Progenitor cell of endocrine pancreas (in vitro differentiated cells): Measurements from ENCODE around the gene WNT7A. TPM values are rescaled to one million over a fixed set of nuclear protein-coding genes. Genes with fewer than 3 reads are reported as not detected.
"Not testable (repeated sequence)": the region's sequence is repeated elsewhere in the genome, so short reads cannot be mapped to it uniquely, and the experiment has no call there.

Source experiments
- DNase-seq: peaks from one replicate; pipeline ENCODE4 v3.0.0; 2021; ENCODE audit warnings: low spot score; ENCODE audit not compliant: unreplicated experiment
- H3K27ac Mint-ChIP-seq: 2 replicates; pipeline ENCODE4 v1.8.0; 2021; ENCODE audit warnings: mild to moderate bottlenecking, moderate library complexity, mixed read lengths
- H3K27me3 Mint-ChIP-seq: 2 replicates; pipeline ENCODE4 v1.8.0; 2021; ENCODE audit warnings: mixed read lengths
- H3K36me3 Mint-ChIP-seq: 2 replicates; pipeline ENCODE4 v1.8.0; 2022; ENCODE audit warnings: mixed read lengths; ENCODE audit not compliant: insufficient read depth
- H3K4me1 Mint-ChIP-seq: 2 replicates; pipeline ENCODE4 v1.8.0; 2021; ENCODE audit warnings: low read depth, mixed read lengths
- H3K4me3 Mint-ChIP-seq: 2 replicates; pipeline ENCODE4 v1.8.0; 2021; ENCODE audit warnings: low read depth, mild to moderate bottlenecking, moderate library complexity, mixed read lengths
- H3K9me3 Mint-ChIP-seq: 2 replicates; pipeline ENCODE4 v1.8.0; 2021; ENCODE audit warnings: low read depth, mixed read lengths
- total RNA-seq: library from RNA; stranded (reverse); gene quantifications from 2 replicates; pipeline ENCODE4 v1.2.1, GENCODE V29; 2021
- TF ChIP-seq, protein P1 (sequence below): fragments of 200-600 bp; sonication (generic); IDR thresholded peaks from one replicate; pipeline ENCODE4 v1.5.0; 2021; ENCODE audit warnings: antibody characterized with exemption, mild to moderate bottlenecking; ENCODE audit not compliant: unreplicated experiment

The WNT7A gene
- total RNA-seq, 1 donor from 2014 or later, result not detected

GRCh38 chr3:13857702-13858380 lies 22.0 kb downstream of the WNT7A start:
- no peaks in the 10 kb centered on the region for H3K36me3 Mint-ChIP-seq
- no peaks in the 10 kb centered on the region for H3K9me3 Mint-ChIP-seq
- H3K4me1 Mint-ChIP-seq, result no peaks in the 10 kb centered on the region
- H3K27me3 Mint-ChIP-seq, result peaks cover 50% of the 10 kb centered on the region
- H3K27ac Mint-ChIP-seq, result no peak overlapping the region
- TF ChIP-seq, protein P1, sequence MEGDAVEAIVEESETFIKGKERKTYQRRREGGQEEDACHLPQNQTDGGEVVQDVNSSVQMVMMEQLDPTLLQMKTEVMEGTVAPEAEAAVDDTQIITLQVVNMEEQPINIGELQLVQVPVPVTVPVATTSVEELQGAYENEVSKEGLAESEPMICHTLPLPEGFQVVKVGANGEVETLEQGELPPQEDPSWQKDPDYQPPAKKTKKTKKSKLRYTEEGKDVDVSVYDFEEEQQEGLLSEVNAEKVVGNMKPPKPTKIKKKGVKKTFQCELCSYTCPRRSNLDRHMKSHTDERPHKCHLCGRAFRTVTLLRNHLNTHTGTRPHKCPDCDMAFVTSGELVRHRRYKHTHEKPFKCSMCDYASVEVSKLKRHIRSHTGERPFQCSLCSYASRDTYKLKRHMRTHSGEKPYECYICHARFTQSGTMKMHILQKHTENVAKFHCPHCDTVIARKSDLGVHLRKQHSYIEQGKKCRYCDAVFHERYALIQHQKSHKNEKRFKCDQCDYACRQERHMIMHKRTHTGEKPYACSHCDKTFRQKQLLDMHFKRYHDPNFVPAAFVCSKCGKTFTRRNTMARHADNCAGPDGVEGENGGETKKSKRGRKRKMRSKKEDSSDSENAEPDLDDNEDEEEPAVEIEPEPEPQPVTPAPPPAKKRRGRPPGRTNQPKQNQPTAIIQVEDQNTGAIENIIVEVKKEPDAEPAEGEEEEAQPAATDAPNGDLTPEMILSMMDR, result no peak
- DNase-seq, result no peak
- H3K4me3 Mint-ChIP-seq, result no peak overlapping the region

DNA sequence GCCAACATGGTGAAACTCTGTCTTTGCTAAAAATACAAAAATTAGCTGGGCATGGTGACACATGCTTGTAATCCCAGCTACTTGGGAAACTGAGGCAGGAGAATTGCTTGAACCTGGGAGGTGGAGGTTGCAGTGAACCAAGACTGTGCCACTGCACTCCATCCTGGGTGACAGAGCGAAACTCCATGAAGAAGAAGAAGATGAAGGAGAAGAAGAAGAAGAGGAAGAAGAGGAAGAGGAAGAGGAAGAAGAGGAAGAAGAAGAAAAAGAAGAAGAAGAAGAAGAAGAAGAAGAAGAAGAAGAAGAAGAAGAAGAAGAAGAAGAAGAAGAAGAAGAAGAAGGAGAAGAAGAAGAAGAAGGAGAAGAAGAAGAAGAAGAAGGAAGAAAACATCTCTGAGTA lies 23.2 kb downstream of the WNT7A start:
- DNase-seq, H3K4me1 Mint-ChIP-seq, H3K27ac Mint-ChIP-seq, H3K36me3 Mint-ChIP-seq, H3K9me3 Mint-ChIP-seq, H3K4me3 Mint-ChIP-seq: not testable (repeated sequence)
- peaks cover 40% of the 10 kb centered on the region for H3K27me3 Mint-ChIP-seq

DNA sequence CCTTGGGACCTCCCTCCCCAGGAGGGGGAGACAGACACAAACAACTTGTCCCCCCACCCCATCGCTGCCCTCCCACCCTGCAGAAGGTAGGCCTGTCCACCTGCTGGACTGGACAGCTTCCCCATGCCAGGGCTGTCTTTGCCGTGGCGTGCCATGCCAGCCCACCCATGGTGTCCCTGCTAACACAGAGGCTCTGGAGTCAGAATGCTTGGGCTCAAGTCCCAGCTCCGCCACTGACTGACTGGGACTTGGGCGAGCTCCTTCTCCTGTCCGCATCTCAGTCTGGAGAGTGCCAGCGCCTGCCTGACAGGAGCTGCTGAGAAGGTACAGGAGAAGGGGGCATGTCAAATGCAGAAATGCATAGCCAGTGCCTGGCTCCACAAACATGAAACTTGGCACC lies 23.9 kb downstream of the WNT7A start:
- no peak for DNase-seq
- Mint-ChIP-seq H3K36me3 (no peaks in the 10 kb centered on the region), H3K27ac (no peak overlapping the region), H3K9me3 (no peaks in the 10 kb centered on the region), H3K4me1 (no peaks in the 10 kb centered on the region), H3K27me3 (peaks cover 40% of the 10 kb centered on the region), H3K4me3 (no peak overlapping the region)
- TF ChIP-seq, protein P1, result no peak

- TF ChIP-seq, protein P1, result no peak
- Mint-ChIP-seq H3K27me3 (peaks cover 36% of the 10 kb centered on the region), H3K36me3 (no peaks in the 10 kb centered on the region), H3K4me1 (peaks cover 2% of the 10 kb centered on the region), H3K9me3 (no peaks in the 10 kb centered on the region), H3K4me3 (no peak overlapping the region), H3K27ac (no peak overlapping the region)
- no peak for DNase-seq
Measured at GRCh38 chr3:13854492-13854891, 25.4 kb downstream of the WNT7A start.

GRCh38 chr3:13853978-13854296 lies 25.9 kb downstream of the WNT7A start:
- H3K9me3 Mint-ChIP-seq, result no peaks in the 10 kb centered on the region
- H3K4me3 Mint-ChIP-seq, result no peak overlapping the region
- H3K27ac Mint-ChIP-seq, result no peak overlapping the region
- H3K36me3 Mint-ChIP-seq, result no peaks in the 10 kb centered on the region
- peaks cover 37% of the 10 kb centered on the region for H3K27me3 Mint-ChIP-seq
- TF ChIP-seq, protein P1, result no peak
- H3K4me1 Mint-ChIP-seq, result peaks cover 2% of the 10 kb centered on the region
- no peak for DNase-seq

- no peak for DNase-seq
- Mint-ChIP-seq H3K27me3 (peaks cover 37% of the 10 kb centered on the region), H3K4me3 (no peak overlapping the region), H3K9me3 (no peaks in the 10 kb centered on the region), H3K27ac (no peak overlapping the region), H3K36me3 (no peaks in the 10 kb centered on the region), H3K4me1 (peaks cover 2% of the 10 kb centered on the region)
- TF ChIP-seq, protein P1, result no peak
Measured at GRCh38 chr3:13853256-13853977, 26.5 kb downstream of the WNT7A start.
